Measurements from ENCODE around the gene IL3. TPM values are rescaled to one million over a fixed set of nuclear protein-coding genes. Genes with fewer than 3 reads are reported as not detected.

IL3 gene
- total and polyA plus RNA-seq, 2 experiments from 2014 or later = 0.37 TPM; not detected in 1

DNA sequence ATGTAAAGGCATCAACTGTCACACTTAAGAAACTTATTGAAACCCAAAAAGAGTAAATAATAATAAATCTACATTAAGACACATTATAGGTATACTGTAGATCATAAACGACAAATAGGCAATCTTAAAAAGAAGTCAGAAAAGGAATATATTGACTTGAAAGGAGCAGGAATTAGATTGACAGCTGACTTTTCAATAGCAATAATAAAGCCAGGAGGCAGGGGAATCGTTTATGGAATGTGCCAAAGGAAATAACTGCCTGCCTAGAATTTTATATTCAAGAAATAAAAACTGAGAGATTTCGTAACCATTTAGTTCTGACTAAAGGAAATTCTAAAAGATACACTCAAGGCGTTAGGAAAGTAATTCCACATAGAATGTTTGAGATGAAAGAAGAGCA is 27.3 kb upstream of the IL3 start:
- H3K79me2 ChIP-seq = no peaks in the 10 kb centered on the region
- no peak overlapping the region for H3K4me2 ChIP-seq
- H4K20me1 ChIP-seq (ENCODE audit: insufficient read depth, poor library complexity, severe bottlenecking) = no peaks in the 10 kb centered on the region
- H3K36me3 ChIP-seq (replicated peaks; ENCODE audit: insufficient read depth, low read depth) = no peaks in the 10 kb centered on the region
- H3K27ac ChIP-seq = no peak overlapping the region
- no peaks in the 10 kb centered on the region for H3K9me2 ChIP-seq (replicated peaks; ENCODE audit: insufficient read depth)
- H2AFZ ChIP-seq = no peak overlapping the region
- no peaks in the 10 kb centered on the region for H3K27me3 ChIP-seq
- no peak for TF ChIP-seq EZH2 (IDR thresholded peaks at IDR 0.05; ENCODE audit: borderline replicate concordance)
- TF ChIP-seq, protein P1, sequence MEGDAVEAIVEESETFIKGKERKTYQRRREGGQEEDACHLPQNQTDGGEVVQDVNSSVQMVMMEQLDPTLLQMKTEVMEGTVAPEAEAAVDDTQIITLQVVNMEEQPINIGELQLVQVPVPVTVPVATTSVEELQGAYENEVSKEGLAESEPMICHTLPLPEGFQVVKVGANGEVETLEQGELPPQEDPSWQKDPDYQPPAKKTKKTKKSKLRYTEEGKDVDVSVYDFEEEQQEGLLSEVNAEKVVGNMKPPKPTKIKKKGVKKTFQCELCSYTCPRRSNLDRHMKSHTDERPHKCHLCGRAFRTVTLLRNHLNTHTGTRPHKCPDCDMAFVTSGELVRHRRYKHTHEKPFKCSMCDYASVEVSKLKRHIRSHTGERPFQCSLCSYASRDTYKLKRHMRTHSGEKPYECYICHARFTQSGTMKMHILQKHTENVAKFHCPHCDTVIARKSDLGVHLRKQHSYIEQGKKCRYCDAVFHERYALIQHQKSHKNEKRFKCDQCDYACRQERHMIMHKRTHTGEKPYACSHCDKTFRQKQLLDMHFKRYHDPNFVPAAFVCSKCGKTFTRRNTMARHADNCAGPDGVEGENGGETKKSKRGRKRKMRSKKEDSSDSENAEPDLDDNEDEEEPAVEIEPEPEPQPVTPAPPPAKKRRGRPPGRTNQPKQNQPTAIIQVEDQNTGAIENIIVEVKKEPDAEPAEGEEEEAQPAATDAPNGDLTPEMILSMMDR (IDR thresholded peaks at IDR 0.05; ENCODE audit: poor library complexity) = no peak
- TF ChIP-seq EZH2phosphoT487 (IDR thresholded peaks at IDR 0.05; ENCODE audit: low read depth, severe bottlenecking, unreplicated experiment) = no peak
- H3K4me3 ChIP-seq = no peak overlapping the region
- H3K9me3 ChIP-seq (ENCODE audit: low read depth) = no peaks in the 10 kb centered on the region
- H3K4me1 ChIP-seq (ENCODE audit: insufficient read depth) = no peaks in the 10 kb centered on the region
- WGBS (ENCODE audit: low lambda C conversion rate, missing lambda C conversion rate) = 58% methylated on average over 4 of the region's 4 CpGs
- no peak for DNase-seq (ENCODE audit: low spot score)

GRCh38 chr5:132037353-132037752 is 23.1 kb upstream of the IL3 start:
- no peak overlapping the region for H2AFZ ChIP-seq
- no peaks in the 10 kb centered on the region for H3K4me1 ChIP-seq (ENCODE audit: insufficient read depth)
- H3K9me3 ChIP-seq (ENCODE audit: low read depth) = no peaks in the 10 kb centered on the region
- WGBS (ENCODE audit: low lambda C conversion rate, missing lambda C conversion rate) = 72% methylated on average over 2 of the region's 2 CpGs
- H3K36me3 ChIP-seq (replicated peaks; ENCODE audit: insufficient read depth, low read depth) = no peaks in the 10 kb centered on the region
- H3K9me2 ChIP-seq (replicated peaks; ENCODE audit: insufficient read depth) = no peaks in the 10 kb centered on the region
- no peaks in the 10 kb centered on the region for H4K20me1 ChIP-seq (ENCODE audit: insufficient read depth, poor library complexity, severe bottlenecking)
- H3K4me3 ChIP-seq = no peak overlapping the region
- TF ChIP-seq, protein P1 (IDR thresholded peaks at IDR 0.05; ENCODE audit: poor library complexity) = no peak
- TF ChIP-seq EZH2 (IDR thresholded peaks at IDR 0.05; ENCODE audit: borderline replicate concordance) (no peak), EZH2phosphoT487 (IDR thresholded peaks at IDR 0.05; ENCODE audit: low read depth, severe bottlenecking, unreplicated experiment) (no peak)
- DNase-seq (ENCODE audit: low spot score) = no peak
- no peak overlapping the region for H3K4me2 ChIP-seq
- peaks cover 5% of the 10 kb centered on the region for H3K27me3 ChIP-seq
- H3K27ac ChIP-seq = no peak overlapping the region
- H3K79me2 ChIP-seq = no peaks in the 10 kb centered on the region

DNA sequence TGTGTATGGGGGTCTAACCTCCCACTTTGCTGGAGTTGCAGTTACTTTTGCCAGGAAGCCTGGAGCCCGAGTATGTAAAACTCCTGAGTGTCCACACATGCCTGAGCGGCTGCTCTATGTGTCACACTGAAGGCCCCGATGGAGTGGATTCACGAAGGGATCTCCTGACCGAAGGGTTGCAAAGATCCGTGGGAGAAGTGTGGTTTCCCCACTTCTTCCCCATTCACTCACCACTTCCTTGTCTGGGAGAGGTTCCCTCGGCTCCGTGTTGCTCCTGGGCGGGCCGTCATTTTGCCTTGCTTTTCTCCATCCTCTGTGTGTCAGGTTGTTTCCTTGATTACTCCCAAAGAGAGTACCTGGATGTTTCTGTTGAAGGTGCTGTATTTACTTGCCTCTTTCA is 16.2 kb upstream of the IL3 start:
- H3K9me2 ChIP-seq (replicated peaks; ENCODE audit: insufficient read depth) = no peaks in the 10 kb centered on the region
- no peak for TF ChIP-seq EZH2phosphoT487 (IDR thresholded peaks at IDR 0.05; ENCODE audit: low read depth, severe bottlenecking, unreplicated experiment)
- TF ChIP-seq, protein P1 (IDR thresholded peaks at IDR 0.05; ENCODE audit: poor library complexity) = no peak
- TF ChIP-seq EZH2 (IDR thresholded peaks at IDR 0.05; ENCODE audit: borderline replicate concordance) = no peak
- peaks cover 5% of the 10 kb centered on the region for H3K27me3 ChIP-seq
- no peak overlapping the region for H2AFZ ChIP-seq
- no peak overlapping the region for H3K4me2 ChIP-seq
- no peaks in the 10 kb centered on the region for H3K79me2 ChIP-seq
- H3K36me3 ChIP-seq (replicated peaks; ENCODE audit: insufficient read depth, low read depth) = no peaks in the 10 kb centered on the region
- DNase-seq (ENCODE audit: low spot score) = no peak
- no peak overlapping the region for H3K27ac ChIP-seq
- 95% methylated on average over 10 of the region's 10 CpGs for WGBS (ENCODE audit: low lambda C conversion rate, missing lambda C conversion rate)
- no peaks in the 10 kb centered on the region for H3K4me1 ChIP-seq (ENCODE audit: insufficient read depth)
- H4K20me1 ChIP-seq (ENCODE audit: insufficient read depth, poor library complexity, severe bottlenecking) = no peaks in the 10 kb centered on the region
- H3K9me3 ChIP-seq (ENCODE audit: low read depth) = no peaks in the 10 kb centered on the region
- H3K4me3 ChIP-seq = no peak overlapping the region

- Histone ChIP-seq H3K4me1 (ENCODE audit: insufficient read depth) (no peaks in the 10 kb centered on the region), H3K4me3 (no peak overlapping the region), H3K36me3 (replicated peaks; ENCODE audit: insufficient read depth, low read depth) (no peaks in the 10 kb centered on the region), H4K20me1 (ENCODE audit: insufficient read depth, poor library complexity, severe bottlenecking) (no peaks in the 10 kb centered on the region), H3K79me2 (no peaks in the 10 kb centered on the region), H3K4me2 (no peak overlapping the region), H3K27ac (no peak overlapping the region), H3K9me3 (ENCODE audit: low read depth) (no peaks in the 10 kb centered on the region), H2AFZ (no peak overlapping the region), H3K9me2 (replicated peaks; ENCODE audit: insufficient read depth) (no peaks in the 10 kb centered on the region), H3K27me3 (no peaks in the 10 kb centered on the region)
- DNase-seq (ENCODE audit: low spot score) = no peak
- 80% methylated on average over 7 of the region's 7 CpGs for WGBS (ENCODE audit: low lambda C conversion rate, missing lambda C conversion rate)
- TF ChIP-seq EZH2phosphoT487 (IDR thresholded peaks at IDR 0.05; ENCODE audit: low read depth, severe bottlenecking, unreplicated experiment) (no peak), EZH2 (IDR thresholded peaks at IDR 0.05; ENCODE audit: borderline replicate concordance) (no peak)
- TF ChIP-seq, protein P1 (IDR thresholded peaks at IDR 0.05; ENCODE audit: poor library complexity) = no peak
Measured at GRCh38 chr5:132046880-132047299, 13.6 kb upstream of the IL3 start.

Measured in hepatocyte (in vitro differentiated cells).